K562 (cell line): ENCODE measurements around the gene HCFC1R1. TPM values are rescaled to one million over a fixed set of nuclear protein-coding genes. Genes with fewer than 3 reads are reported as not detected.
A peak's percentile ranks its signal among the peaks of the same experiment; 100 is the strongest.

Source experiments
- BRD9 ChIP-seq: fragments of 450-650 bp; IDR thresholded peaks from 2 replicates; pipeline ENCODE4 v1.6.1; 2018; ENCODE audit warnings: low read depth; ENCODE audit not compliant: partially characterized antibody
- CREBBP ChIP-seq: IDR thresholded peaks from one replicate; pipeline ENCODE4 v1.6.1; 2012; ENCODE audit warnings: low read depth, mild to moderate bottlenecking, control low read depth, inconsistent platforms, low read length
- DNMT1 ChIP-seq: fragments of 450-650 bp; IDR thresholded peaks from 2 replicates; pipeline ENCODE4 v1.6.1; 2016; ENCODE audit warnings: antibody characterized with exemption, mild to moderate bottlenecking
- KAT2B ChIP-seq: IDR thresholded peaks from one replicate; pipeline ENCODE4 v1.6.1; 2012; ENCODE audit warnings: low read depth, mild to moderate bottlenecking, control low read depth, inconsistent platforms, low read length, moderate library complexity
- NR4A1 ChIP-seq, 2 experiments: fragments of 250-450 bp in 1 of 2; fragments of 450-650 bp in 1 of 2; sonication (Bioruptor Pico) in 1 of 2; IDR thresholded peaks; 2 replicates each; pipeline versions ENCODE4 v1.4.0 to v1.6.1; 2016 to 2020; ENCODE audit warnings: mild to moderate bottlenecking in 2 of 2, missing compliant biosample characterization in 1 of 2, missing genetic modification characterization in 1 of 2, moderate library complexity in 1 of 2
- PPARD ChIP-seq: fragments of 250-450 bp; sonication (Bioruptor Pico); IDR thresholded peaks from 2 replicates; pipeline ENCODE4 v1.8.0; 2022; ENCODE audit warnings: inconsistent platforms, mild to moderate bottlenecking, moderate library complexity
- RNF2 ChIP-seq: sonication (generic); IDR thresholded peaks from 2 replicates; pipeline ENCODE4 v1.6.1; 2016
- TFAM ChIP-seq: fragments of 250-450 bp; sonication (Bioruptor Pico); conservative IDR thresholded peaks from 2 replicates; pipeline ENCODE4 v1.5.0; 2021; ENCODE audit warnings: mild to moderate bottlenecking, moderate library complexity
- ZNF282 ChIP-seq: sonication (generic); formaldehyde crosslinking; IDR thresholded peaks from 2 replicates; pipeline ENCODE4 v1.8.1; 2023; ENCODE audit warnings: missing genetic modification reagents
- ZNF324 ChIP-seq: fragments of 250-450 bp; sonication (Bioruptor Pico); IDR thresholded peaks from 2 replicates; pipeline ENCODE4 v1.4.0; 2020; ENCODE audit warnings: mild to moderate bottlenecking
- polyA plus RNA-seq, 8 experiments: library from polyadenylated mRNA; depleted of rRNA in 4 of 8; stranded (reverse) in 5 of 8; unstranded in 3 of 8; fragments of >200 nt; fragmentation: Nextera tagmentation in 2 of 8; fragmentation: Illumina TruSeq in 1 of 8; extraction: Ambion mirVana in 2 of 8; extraction: Trizol in 1 of 8; gene quantifications; 2 replicates each; pipeline versions ENCODE4 v1.2.1 to v1.2.3, GENCODE V29; 2011 to 2014; ENCODE audit warnings: inconsistent platforms in 1 of 8, missing spikeins in 1 of 8
- total RNA-seq, 7 experiments: library from RNA; depleted of rRNA in 6 of 7; stranded (reverse); fragments of >200 nt in 6 of 7; fragmentation: Illumina TruSeq in 2 of 7; extraction: Trizol in 2 of 7; gene quantifications; 2 replicates each; pipeline versions ENCODE4 v1.2.1 to v1.2.3, GENCODE V29; 2011 to 2021; ENCODE audit warnings: low replicate concordance in 1 of 7
- TF ChIP-seq, protein P1 (sequence below): fragments of 450-650 bp; IDR thresholded peaks from 2 replicates; pipeline ENCODE4 v1.6.1; 2016; ENCODE audit warnings: low read depth

Gene HCFC1R1
- total and polyA plus RNA-seq, 9 of the 15 experiments (the other 6 are each of a cell fraction or from before 2014, with no cell fraction given) = 2.2 to 29.0 (median 11.2) TPM

DNA sequence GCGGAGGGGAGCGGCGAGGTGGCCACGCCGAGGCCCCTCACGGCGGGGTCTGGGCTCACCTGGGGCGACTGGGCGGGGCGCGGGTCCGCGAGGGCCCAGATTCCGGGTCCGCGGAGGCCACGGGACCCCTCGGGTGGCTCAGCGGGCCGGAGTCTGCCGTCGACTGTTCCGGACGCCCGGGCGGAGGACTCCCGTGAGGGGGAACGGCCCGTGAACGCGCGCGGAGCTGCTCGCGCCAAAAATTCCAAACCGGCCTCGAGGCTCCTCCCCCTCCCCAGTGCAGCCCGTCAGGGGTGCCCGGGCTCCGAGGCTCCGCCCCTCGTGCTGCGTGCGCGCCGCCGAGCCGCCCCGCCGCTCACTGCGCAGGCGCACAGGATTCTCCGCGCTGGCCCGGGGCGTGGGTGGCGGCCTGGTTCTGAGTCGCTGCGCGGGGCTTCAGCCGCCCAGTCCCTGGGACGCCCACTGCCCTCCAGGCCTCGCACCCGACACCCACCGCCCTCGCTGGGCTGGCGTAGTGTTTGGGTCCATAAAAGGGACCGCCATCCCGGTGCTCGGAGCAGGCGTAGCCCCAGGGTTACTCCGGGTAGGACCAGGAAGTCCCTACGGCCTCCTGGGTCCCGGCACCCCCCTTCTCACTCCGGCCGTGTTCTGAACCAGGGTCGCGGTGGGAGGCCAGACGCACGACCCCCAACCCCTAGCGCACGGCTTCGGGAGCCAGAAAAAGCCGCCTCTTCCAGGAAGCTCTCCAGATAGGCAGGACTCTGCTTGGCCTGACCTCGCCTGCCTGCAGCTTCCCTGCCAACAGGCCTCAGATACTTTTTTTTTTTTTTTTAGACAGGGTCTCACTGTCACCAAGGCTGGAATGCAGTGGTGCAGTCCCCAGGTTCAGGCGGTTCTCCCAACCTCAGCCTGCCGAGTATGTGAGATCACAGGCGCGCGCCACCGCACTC lies 43.2 kb downstream of the HCFC1R1 start, which contains the start of gene PKMYT1 (continued):
- TF ChIP-seq, protein P1, sequence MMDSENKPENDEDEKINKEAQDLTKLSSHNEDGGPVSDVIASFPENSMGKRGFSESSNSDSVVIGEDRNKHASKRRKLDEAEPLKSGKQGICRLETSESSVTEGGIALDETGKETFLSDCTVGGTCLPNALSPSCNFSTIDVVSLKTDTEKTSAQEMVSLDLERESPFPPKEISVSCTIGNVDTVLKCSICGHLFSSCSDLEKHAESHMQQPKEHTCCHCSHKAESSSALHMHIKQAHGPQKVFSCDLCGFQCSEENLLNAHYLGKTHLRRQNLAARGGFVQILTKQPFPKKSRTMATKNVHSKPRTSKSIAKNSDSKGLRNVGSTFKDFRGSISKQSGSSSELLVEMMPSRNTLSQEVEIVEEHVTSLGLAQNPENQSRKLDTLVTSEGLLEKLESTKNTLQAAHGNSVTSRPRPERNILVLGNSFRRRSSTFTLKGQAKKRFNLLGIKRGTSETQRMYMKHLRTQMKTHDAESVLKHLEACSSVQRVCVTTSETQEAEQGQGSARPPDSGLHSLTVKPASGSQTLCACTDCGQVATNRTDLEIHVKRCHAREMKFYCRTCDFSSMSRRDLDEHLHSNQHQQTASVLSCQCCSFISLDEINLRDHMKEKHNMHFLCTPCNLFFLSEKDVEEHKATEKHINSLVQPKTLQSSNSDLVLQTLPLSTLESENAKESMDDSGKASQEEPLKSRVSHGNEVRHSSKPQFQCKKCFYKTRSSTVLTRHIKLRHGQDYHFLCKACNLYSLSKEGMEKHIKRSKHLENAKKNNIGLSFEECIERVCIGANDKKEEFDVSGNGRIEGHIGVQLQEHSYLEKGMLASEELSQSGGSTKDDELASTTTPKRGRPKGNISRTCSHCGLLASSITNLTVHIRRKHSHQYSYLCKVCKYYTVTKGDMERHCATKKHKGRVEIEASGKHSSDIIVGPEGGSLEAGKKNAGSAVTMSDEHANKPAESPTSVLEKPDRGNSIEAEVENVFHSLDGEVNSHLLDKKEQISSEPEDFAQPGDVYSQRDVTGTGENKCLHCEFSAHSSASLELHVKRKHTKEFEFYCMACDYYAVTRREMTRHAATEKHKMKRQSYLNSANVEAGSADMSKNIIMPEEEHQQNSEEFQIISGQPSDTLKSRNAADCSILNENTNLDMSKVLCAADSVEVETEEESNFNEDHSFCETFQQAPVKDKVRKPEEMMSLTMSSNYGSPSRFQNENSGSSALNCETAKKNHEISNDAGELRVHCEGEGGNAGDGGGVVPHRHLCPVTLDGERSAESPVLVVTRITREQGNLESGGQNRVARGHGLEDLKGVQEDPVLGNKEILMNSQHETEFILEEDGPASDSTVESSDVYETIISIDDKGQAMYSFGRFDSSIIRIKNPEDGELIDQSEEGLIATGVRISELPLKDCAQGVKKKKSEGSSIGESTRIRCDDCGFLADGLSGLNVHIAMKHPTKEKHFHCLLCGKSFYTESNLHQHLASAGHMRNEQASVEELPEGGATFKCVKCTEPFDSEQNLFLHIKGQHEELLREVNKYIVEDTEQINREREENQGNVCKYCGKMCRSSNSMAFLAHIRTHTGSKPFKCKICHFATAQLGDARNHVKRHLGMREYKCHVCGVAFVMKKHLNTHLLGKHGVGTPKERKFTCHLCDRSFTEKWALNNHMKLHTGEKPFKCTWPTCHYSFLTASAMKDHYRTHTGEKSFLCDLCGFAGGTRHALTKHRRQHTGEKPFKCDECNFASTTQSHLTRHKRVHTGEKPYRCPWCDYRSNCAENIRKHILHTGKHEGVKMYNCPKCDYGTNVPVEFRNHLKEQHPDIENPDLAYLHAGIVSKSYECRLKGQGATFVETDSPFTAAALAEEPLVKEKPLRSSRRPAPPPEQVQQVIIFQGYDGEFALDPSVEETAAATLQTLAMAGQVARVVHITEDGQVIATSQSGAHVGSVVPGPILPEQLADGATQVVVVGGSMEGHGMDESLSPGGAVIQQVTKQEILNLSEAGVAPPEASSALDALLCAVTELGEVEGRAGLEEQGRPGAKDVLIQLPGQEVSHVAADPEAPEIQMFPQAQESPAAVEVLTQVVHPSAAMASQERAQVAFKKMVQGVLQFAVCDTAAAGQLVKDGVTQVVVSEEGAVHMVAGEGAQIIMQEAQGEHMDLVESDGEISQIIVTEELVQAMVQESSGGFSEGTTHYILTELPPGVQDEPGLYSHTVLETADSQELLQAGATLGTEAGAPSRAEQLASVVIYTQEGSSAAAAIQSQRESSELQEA = no peak
- TF ChIP-seq TFAM (CRISPR knock-in tag) (no peak), KAT2B (no peak), CREBBP (no peak), ZNF282 (CRISPR knock-in tag) (0 out of 2 replicates have a peak, but pooled peaks have one; percentile 36), ZNF324 (CRISPR knock-in tag) (no peak), PPARD (no peak), RNF2 (no peak), DNMT1 (no peak), NR4A1 (CRISPR knock-in tag; IDR thresholded peaks at IDR 0.05) (no peak), NR4A1 (tag; IDR thresholded peaks at IDR 0.05) (no peak), BRD9 (no peak)
